ENCODE data around the gene HORMAD2. TPM values are rescaled to one million over a fixed set of nuclear protein-coding genes. Genes with fewer than 3 reads are reported as not detected.
"Not testable (repeated sequence)": the region's sequence is repeated elsewhere in the genome, so short reads cannot be mapped to it uniquely, and the experiment has no call there.

HORMAD2 gene
- total RNA-seq, 2 donors from 2014 or later = 6.9 TPM; not detected in 1

DNA sequence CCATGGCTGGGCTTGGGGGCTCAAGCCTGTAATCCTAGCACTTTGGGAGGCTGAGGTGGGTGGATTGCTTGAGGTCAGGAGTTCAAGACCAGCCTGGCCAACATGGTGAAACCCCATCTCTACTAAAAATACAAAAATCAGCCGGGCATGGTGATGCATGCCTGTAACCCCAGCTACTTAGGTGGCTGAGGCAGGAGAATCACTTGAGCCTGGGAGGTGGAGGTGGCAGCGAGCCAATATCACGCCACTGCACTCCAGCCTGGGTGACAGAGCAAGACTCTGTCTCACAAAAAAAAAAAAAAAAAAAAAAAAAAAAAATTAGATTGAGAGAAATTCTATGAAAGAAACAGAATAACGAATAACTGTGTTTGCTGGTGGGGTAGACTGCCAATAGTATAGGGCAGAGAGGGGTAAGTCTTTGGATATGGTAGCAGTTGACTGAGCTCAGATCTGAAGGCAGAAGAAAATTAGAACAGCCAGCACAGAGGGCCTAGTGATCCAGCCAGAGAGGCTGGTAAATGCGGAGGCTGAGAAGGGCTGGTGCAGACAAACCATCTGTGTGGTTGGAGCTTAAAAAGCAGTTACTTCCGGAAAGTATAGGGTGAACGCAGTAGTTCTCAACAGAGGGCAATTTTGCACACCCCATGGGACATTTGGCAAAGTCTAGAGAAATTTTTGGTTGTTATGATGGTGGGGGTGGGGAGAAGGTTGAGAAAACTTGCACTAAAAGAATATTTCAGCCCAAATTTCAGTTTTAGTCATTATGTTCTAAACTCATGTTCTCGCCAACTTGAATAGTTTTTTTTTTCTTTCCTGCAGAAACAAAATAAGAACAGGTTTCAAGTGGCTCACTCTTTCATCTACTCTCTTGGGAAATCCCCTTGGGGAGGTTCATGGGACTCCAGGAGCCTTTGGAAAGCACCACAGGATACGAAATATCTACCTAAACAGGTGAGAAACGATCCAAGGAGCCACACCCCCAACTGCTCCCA lies 1.6 kb upstream of the HORMAD2 start:
- H3K27me3 ChIP-seq (replicated peaks; ENCODE audit: insufficient read depth) = no peaks in the 10 kb centered on the region
- DNase-seq (ENCODE audit: low spot score) = no peak
- H3K36me3 ChIP-seq = no peaks in the 10 kb centered on the region
- no peaks in the 10 kb centered on the region for H3K9me3 ChIP-seq
- H3K27ac ChIP-seq = no peak overlapping the region
- TF ChIP-seq, protein P1, sequence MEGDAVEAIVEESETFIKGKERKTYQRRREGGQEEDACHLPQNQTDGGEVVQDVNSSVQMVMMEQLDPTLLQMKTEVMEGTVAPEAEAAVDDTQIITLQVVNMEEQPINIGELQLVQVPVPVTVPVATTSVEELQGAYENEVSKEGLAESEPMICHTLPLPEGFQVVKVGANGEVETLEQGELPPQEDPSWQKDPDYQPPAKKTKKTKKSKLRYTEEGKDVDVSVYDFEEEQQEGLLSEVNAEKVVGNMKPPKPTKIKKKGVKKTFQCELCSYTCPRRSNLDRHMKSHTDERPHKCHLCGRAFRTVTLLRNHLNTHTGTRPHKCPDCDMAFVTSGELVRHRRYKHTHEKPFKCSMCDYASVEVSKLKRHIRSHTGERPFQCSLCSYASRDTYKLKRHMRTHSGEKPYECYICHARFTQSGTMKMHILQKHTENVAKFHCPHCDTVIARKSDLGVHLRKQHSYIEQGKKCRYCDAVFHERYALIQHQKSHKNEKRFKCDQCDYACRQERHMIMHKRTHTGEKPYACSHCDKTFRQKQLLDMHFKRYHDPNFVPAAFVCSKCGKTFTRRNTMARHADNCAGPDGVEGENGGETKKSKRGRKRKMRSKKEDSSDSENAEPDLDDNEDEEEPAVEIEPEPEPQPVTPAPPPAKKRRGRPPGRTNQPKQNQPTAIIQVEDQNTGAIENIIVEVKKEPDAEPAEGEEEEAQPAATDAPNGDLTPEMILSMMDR (IDR thresholded peaks at IDR 0.05) = no peak
- TF ChIP-seq POLR2A (IDR thresholded peaks at IDR 0.05) (no peak), POLR2AphosphoS5 (IDR thresholded peaks at IDR 0.05) (no peak)
- intact Hi-C loops (cut with DNase I) = no loop called here
- 65% methylated on average over 10 of the region's 10 CpGs for WGBS
- no peaks in the 10 kb centered on the region for H3K4me1 ChIP-seq (replicated peaks)
- H3K4me3 ChIP-seq = no peak overlapping the region

DNA sequence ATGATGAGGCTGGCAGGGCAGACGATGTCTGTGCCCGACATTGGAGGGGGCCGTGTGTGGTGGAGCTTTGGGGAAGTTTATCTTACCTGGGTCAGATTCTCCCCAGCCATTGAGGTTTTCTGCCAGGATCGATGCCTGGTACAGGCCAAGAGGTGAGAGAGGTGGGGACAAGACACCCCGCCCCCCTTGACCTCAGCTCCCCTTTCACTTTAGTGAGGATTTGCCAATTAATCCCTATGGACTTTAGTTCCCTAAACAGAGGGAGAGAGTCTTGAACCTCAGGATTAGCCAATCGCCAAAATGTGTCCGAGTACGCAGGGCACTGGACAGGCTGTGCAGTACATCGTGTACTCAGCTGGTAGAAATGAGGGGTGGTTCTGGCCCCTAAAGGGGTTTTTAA lies 541 bp downstream of the HORMAD2 start:
- intact Hi-C loops (cut with DNase I) = no loop called here
- no peak overlapping the region for H3K4me3 ChIP-seq
- WGBS = 93% methylated on average over 9 of the region's 9 CpGs

DNA sequence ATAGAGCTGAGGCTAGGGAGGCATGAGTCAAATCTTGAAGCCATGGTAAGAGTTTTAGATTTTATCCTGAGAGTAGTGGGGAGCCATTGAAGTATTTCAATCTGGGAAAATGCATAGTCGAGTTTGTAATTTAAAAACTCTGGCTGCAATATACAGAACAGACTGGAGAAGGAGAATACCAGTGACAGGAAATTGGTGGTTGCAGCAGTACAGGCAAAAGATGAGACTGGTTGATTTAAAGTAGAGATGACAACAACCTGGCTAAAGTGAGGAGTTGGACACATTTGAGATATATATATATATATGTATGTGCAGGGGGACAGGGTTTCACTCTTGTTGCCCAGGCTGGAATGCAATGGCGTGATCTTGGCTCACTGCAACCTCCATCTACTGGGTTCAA lies 6.2 kb downstream of the HORMAD2 start:
- H3K4me3 ChIP-seq = no peak overlapping the region
- intact Hi-C loops (cut with DNase I) = loop anchor here (5.0 kb wide), 1 partner anchor 454 kb away; no protein-coding TSS in a partner anchor
- TF ChIP-seq, protein P1 (IDR thresholded peaks at IDR 0.05) = no peak
- no peak for TF ChIP-seq POLR2AphosphoS5 (IDR thresholded peaks at IDR 0.05)
- TF ChIP-seq POLR2A (IDR thresholded peaks at IDR 0.05) = no peak
- H3K27me3 ChIP-seq (replicated peaks; ENCODE audit: insufficient read depth) = no peaks in the 10 kb centered on the region
- no peak overlapping the region for H3K27ac ChIP-seq
- no peaks in the 10 kb centered on the region for H3K9me3 ChIP-seq
- no peaks in the 10 kb centered on the region for H3K36me3 ChIP-seq
- no peaks in the 10 kb centered on the region for H3K4me1 ChIP-seq (replicated peaks)
- no peak for DNase-seq (ENCODE audit: low spot score)
- WGBS = 78% methylated on average over 2 of the region's 2 CpGs

More for the DNA sequence above, 541 bp downstream of the HORMAD2 start:
- TF ChIP-seq POLR2A (IDR thresholded peaks at IDR 0.05) (no peak), POLR2AphosphoS5 (IDR thresholded peaks at IDR 0.05) (no peak)
- TF ChIP-seq, protein P1 (IDR thresholded peaks at IDR 0.05) = no peak
- Histone ChIP-seq H3K36me3 (no peaks in the 10 kb centered on the region), H3K27ac (no peak overlapping the region), H3K27me3 (replicated peaks; ENCODE audit: insufficient read depth) (no peaks in the 10 kb centered on the region), H3K4me1 (replicated peaks) (no peaks in the 10 kb centered on the region), H3K9me3 (no peaks in the 10 kb centered on the region)
- no peak for DNase-seq (ENCODE audit: low spot score)

DNA sequence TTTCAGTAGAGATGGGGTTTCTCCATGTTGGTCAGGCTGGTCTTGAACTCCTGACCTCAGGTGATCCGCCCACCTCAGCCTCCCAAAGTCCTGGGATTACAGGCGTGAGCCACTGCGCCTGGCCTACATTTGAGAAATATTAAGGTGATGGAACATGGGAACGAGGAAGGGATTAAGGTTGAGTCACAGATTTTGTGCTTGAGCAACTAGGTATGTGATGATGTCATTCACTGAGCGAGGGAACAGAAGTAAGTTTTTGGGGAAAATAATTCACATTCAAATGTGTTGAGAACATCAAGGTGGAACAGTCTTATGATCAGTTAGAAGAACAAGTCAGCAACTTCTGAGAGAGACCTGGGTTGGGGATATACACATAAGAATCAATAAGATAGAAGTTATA lies 6.8 kb downstream of the HORMAD2 start:
- not testable (repeated sequence) for H3K9me3 ChIP-seq
- intact Hi-C loops (cut with DNase I) = loop anchor here (5.0 kb wide), 1 partner anchor 455 kb away; no protein-coding TSS in a partner anchor

DNA sequence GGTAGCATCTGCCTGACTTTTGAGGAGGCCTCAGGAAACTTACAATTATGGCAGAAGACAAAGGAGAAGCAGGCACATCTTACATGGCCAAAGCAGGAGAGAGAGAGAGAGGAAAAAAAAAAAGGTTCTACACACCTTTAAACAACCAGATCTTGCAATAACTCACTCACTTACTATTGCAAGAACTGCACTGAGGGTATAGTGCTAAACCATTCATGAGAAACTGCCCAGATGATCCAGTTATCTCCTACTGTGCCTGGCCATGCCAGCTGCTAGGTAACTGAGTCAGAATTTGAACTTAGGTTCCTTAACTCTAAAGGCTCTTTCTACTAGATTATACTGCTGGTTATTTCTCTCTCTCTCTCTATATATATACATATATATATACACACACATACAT lies 7.3 kb downstream of the HORMAD2 start:
- H3K4me1 ChIP-seq (replicated peaks) = no peaks in the 10 kb centered on the region
- no peaks in the 10 kb centered on the region for H3K27me3 ChIP-seq (replicated peaks; ENCODE audit: insufficient read depth)
- no peak overlapping the region for H3K27ac ChIP-seq
- no peaks in the 10 kb centered on the region for H3K36me3 ChIP-seq
- intact Hi-C loops (cut with DNase I) = loop anchor here (5.0 kb wide), 1 partner anchor 455 kb away; no protein-coding TSS in a partner anchor
- no peak for DNase-seq (ENCODE audit: low spot score)
- no peak for TF ChIP-seq POLR2A (IDR thresholded peaks at IDR 0.05)
- TF ChIP-seq POLR2AphosphoS5 (IDR thresholded peaks at IDR 0.05) = no peak
- TF ChIP-seq, protein P1 (IDR thresholded peaks at IDR 0.05) = no peak
- H3K9me3 ChIP-seq = no peaks in the 10 kb centered on the region
- no peak overlapping the region for H3K4me3 ChIP-seq

More for the DNA sequence above, 6.8 kb downstream of the HORMAD2 start:
- not testable (repeated sequence) for DNase-seq (ENCODE audit: low spot score); H3K4me1 ChIP-seq (replicated peaks); H3K27ac ChIP-seq; H3K27me3 ChIP-seq (replicated peaks; ENCODE audit: insufficient read depth); H3K36me3 ChIP-seq; H3K4me3 ChIP-seq
- WGBS = 81% methylated on average over 5 of the region's 5 CpGs

All from prostate gland (tissue), 2 donors.